IMR-90 (cell line): ENCODE results near the gene POLR3GL. TPM values are rescaled to one million over a fixed set of nuclear protein-coding genes. Genes with fewer than 3 reads are reported as not detected.

Experiments
- ATAC-seq: fragments of 200-7000 bp; cut with Tn5 transposase; 2 replicates; pipeline ENCODE4 v1.9.1; 2020; ENCODE audit warnings: low read depth, mild to moderate bottlenecking, moderate library complexity
- BruUV-seq: library from RNA; stranded (reverse); fragments of 400-500 nt; replicated peaks from 2 replicates; lab custom pipeline; 2021; lab: Mats Ljungman, UMichigan
- CTCF ChIA-PET: fragments of 300-600 bp; formaldehyde crosslinking; extraction: SDS; loops from one replicate; lab custom pipeline; 2021; ENCODE audit warnings: antibody characterized with exemption; lab: Yijun Ruan, JAX
- POLR2A ChIA-PET: fragments of 300-600 bp; sonication (Branson Sonifier 250); formaldehyde crosslinking; loops from one replicate; lab custom pipeline; 2022; ENCODE audit warnings: antibody characterized with exemption; ENCODE audit not compliant: unreplicated experiment; lab: Charles Lee
- DNase-seq: peaks from one replicate; pipeline ENCODE4 v3.0.0; 2013
- H2AFZ ChIP-seq: replicated peaks from 2 replicates; pipeline ENCODE3; 2013; ENCODE audit warnings: low read length, mild to moderate bottlenecking; ENCODE audit not compliant: poor library complexity
- H2AK5ac ChIP-seq: 2 replicates; pipeline ENCODE4 v1.6.1; 2013; ENCODE audit warnings: low read depth, low read length, inconsistent platforms
- H2AK9ac ChIP-seq: replicated peaks from 2 replicates; pipeline ENCODE3; 2013; ENCODE audit warnings: mild to moderate bottlenecking, low read depth, low read length, moderate library complexity; ENCODE audit not compliant: poor library complexity
- H2BK120ac ChIP-seq: 2 replicates; pipeline ENCODE4 v1.6.1; 2013; ENCODE audit warnings: low read depth, low read length, inconsistent platforms
- H2BK15ac ChIP-seq: 3 replicates; pipeline ENCODE4 v1.6.1; 2013; ENCODE audit warnings: low read depth, low read length, inconsistent platforms
- H2BK20ac ChIP-seq: 2 replicates; pipeline ENCODE4 v1.6.1; 2013; ENCODE audit warnings: low read depth, mild to moderate bottlenecking, inconsistent platforms, low read length, moderate library complexity
- H2BK5ac ChIP-seq: 2 replicates; pipeline ENCODE4 v1.6.1; 2013; ENCODE audit warnings: mild to moderate bottlenecking, low read depth, low read length, inconsistent platforms; ENCODE audit not compliant: poor library complexity, severe bottlenecking
- H3K14ac ChIP-seq: replicated peaks from 2 replicates; pipeline ENCODE4 v1.6.1; 2013; ENCODE audit warnings: low read depth, low read length, inconsistent platforms
- H3K18ac ChIP-seq: 2 replicates; pipeline ENCODE4 v1.6.1; 2013; ENCODE audit warnings: low read depth, low read length, control low read depth
- H3K23ac ChIP-seq: 2 replicates; pipeline ENCODE4 v1.6.1; 2013; ENCODE audit warnings: low read depth, low read length, inconsistent platforms
- H3K27ac ChIP-seq: 2 replicates; pipeline ENCODE4 v1.5.1; 2013; ENCODE audit warnings: mild to moderate bottlenecking, control low read depth, low read length; ENCODE audit not compliant: insufficient read depth
- H3K27me3 ChIP-seq: 2 replicates; pipeline ENCODE4 v1.6.1; 2013; ENCODE audit warnings: low read length; ENCODE audit not compliant: control insufficient read depth, insufficient read depth
- H3K36me3 ChIP-seq: 2 replicates; pipeline ENCODE4 v1.6.1; 2013; ENCODE audit warnings: low read length, mixed read lengths; ENCODE audit not compliant: control insufficient read depth, insufficient read depth
- H3K4ac ChIP-seq: 2 replicates; pipeline ENCODE4 v1.6.1; 2013; ENCODE audit warnings: low read depth, low read length, inconsistent platforms
- H3K4me1 ChIP-seq: 2 replicates; pipeline ENCODE4 v1.6.1; 2013; ENCODE audit warnings: low read length, mixed read lengths; ENCODE audit not compliant: control insufficient read depth, insufficient read depth
- H3K4me2 ChIP-seq: 2 replicates; pipeline ENCODE4 v1.6.1; 2013; ENCODE audit warnings: low read depth, mild to moderate bottlenecking, control low read depth, low read length, moderate library complexity
- H3K4me3 ChIP-seq: 2 replicates; pipeline ENCODE4 v1.5.1; 2013; ENCODE audit warnings: low read depth, mild to moderate bottlenecking, control low read depth, low read length, moderate library complexity; ENCODE audit not compliant: insufficient read depth
- H3K56ac ChIP-seq: 2 replicates; pipeline ENCODE4 v1.6.1; 2013; ENCODE audit warnings: low read length, inconsistent platforms; ENCODE audit not compliant: insufficient read depth; ENCODE audit errors: extremely low read depth
- H3K79me1 ChIP-seq, 2 experiments: 2 replicates each; pipeline ENCODE4 v1.6.1; 2013; ENCODE audit warnings: low read length in 2 of 2, inconsistent platforms in 1 of 2, low read depth in 1 of 2
- H3K9ac ChIP-seq: 2 replicates; pipeline ENCODE4 v1.6.1; 2013; ENCODE audit warnings: low read depth, low read length, control low read depth
- H3K9me1 ChIP-seq: 2 replicates; pipeline ENCODE4 v1.6.1; 2013; ENCODE audit warnings: low read length, inconsistent platforms; ENCODE audit not compliant: insufficient read depth
- H3K9me3 ChIP-seq: 2 replicates; pipeline ENCODE4 v1.6.1; 2013; ENCODE audit warnings: low read length; ENCODE audit not compliant: control insufficient read depth, insufficient read depth
- H4K20me1 ChIP-seq: 2 replicates; pipeline ENCODE4 v1.6.1; 2013; ENCODE audit warnings: low read length, inconsistent platforms; ENCODE audit not compliant: insufficient read depth
- H4K5ac ChIP-seq: 2 replicates; pipeline ENCODE4 v1.6.1; 2013; ENCODE audit warnings: mild to moderate bottlenecking, low read depth, low read length, control low read depth
- H4K8ac ChIP-seq, 2 experiments: 2 replicates each; pipeline ENCODE4 v1.6.1; 2013; ENCODE audit warnings: low read depth in 2 of 2, low read length in 2 of 2, control low read depth in 1 of 2, inconsistent platforms in 1 of 2
- H4K91ac ChIP-seq: 2 replicates; pipeline ENCODE4 v1.6.1; 2013; ENCODE audit warnings: low read depth, low read length, inconsistent platforms; ENCODE audit not compliant: insufficient read depth
- FOS ChIP-seq: fragments of 150-350 bp; IDR thresholded peaks from 2 replicates; pipeline ENCODE4 v1.6.1; 2016; ENCODE audit warnings: low read depth, low read length
- MAFK ChIP-seq: IDR thresholded peaks from 2 replicates; pipeline ENCODE4 v1.6.1; 2012; ENCODE audit warnings: low read depth, low read length, improper control_type of control experiment
- NFE2L2 ChIP-seq: fragments of 150-350 bp; IDR thresholded peaks from 2 replicates; pipeline ENCODE4 v1.6.1; 2016; ENCODE audit warnings: low read depth, mild to moderate bottlenecking, low read length
- POLR2A ChIP-seq: IDR thresholded peaks from 2 replicates; pipeline ENCODE4 v1.6.1; 2012; ENCODE audit warnings: mild to moderate bottlenecking, low read depth, low read length
- RAD21 ChIP-seq: IDR thresholded peaks from 2 replicates; pipeline ENCODE4 v1.6.1; 2012; ENCODE audit warnings: low read length, improper control_type of control experiment
- RFX5 ChIP-seq: IDR thresholded peaks from 2 replicates; pipeline ENCODE4 v1.8.0; 2012; ENCODE audit warnings: low read depth, mild to moderate bottlenecking, low read length, moderate library complexity
- SMC3 ChIP-seq: fragments of 150-350 bp; IDR thresholded peaks from 2 replicates; pipeline ENCODE4 v1.6.1; 2016; ENCODE audit warnings: low read depth, mild to moderate bottlenecking, antibody characterized with exemption, low read length, moderate library complexity
- WGBS, 2 experiments: methylation state at CpG; one replicate each; pipeline versions ENCODE4 v1.1.5 to v1.1.7; 2013; ENCODE audit warnings: missing lambda C conversion rate in 2 of 2; ENCODE audit not compliant: insufficient read length in 1 of 2; ENCODE audit errors: extremely low coverage in 2 of 2; 5-methylcytosine and 5-hydroxymethylcytosine counted together
- dilution Hi-C: fragments of 300-500 bp; cut with HindIII; formaldehyde crosslinking; loops from one replicate; pipeline ENCODE4 v1.14.3; 2018; ENCODE audit warnings: low sequenced_read_pairs; ENCODE audit not compliant: unreplicated experiment
- in situ Hi-C: fragments of 300-500 bp; cut with MboI; formaldehyde crosslinking; loops from 3 replicates; pipeline ENCODE4 v1.14.3; 2019; ENCODE audit warnings: low sequenced_read_pairs, inconsistent platforms, mixed read lengths
- intact Hi-C: fragments of 100-400 bp; cut with micrococcal nuclease; formaldehyde crosslinking; loops from 2 replicates; pipeline ENCODE4 v1.10.0; 2022
- polyA plus RNA-seq, 3 experiments: library from polyadenylated mRNA; depleted of rRNA; stranded (reverse); fragments of >200 nt; gene quantifications; 2 replicates each; pipeline ENCODE4 v1.2.3, GENCODE V29; 2012; ENCODE audit warnings: low replicate concordance in 1 of 3
- total RNA-seq: library from RNA; depleted of rRNA; stranded (reverse); fragments of >200 nt; gene quantifications from 2 replicates; pipeline ENCODE4 v1.2.3, GENCODE V29; 2012

POLR3GL gene
- total and polyA plus RNA-seq, 2 of the 4 experiments (the other 2 are of a cell fraction), result 7.9 to 16.3 TPM

GRCh38 chr1:145961109-145961424 is 3.4 kb upstream of the POLR3GL start:
- dilution Hi-C loops (no loop called here), intact Hi-C loops (no loop called here), in situ Hi-C loops (no loop called here)
- TF ChIP-seq RAD21, result no peak
- TF ChIP-seq NFE2L2, result no peak
- no peak for TF ChIP-seq POLR2A
- no peak for TF ChIP-seq FOS
- no peak for TF ChIP-seq SMC3
- no peak for TF ChIP-seq MAFK
- TF ChIP-seq RFX5, result no peak
- H3K4me2 ChIP-seq, result peak overlapping the region; percentile 84
- H3K27ac ChIP-seq, result peak overlapping the region; percentile 88
- H4K20me1 ChIP-seq, result no peaks in the 10 kb centered on the region
- H3K4ac ChIP-seq, result peak overlapping the region; percentile 44
- H3K14ac ChIP-seq, result peak overlapping the region; percentile 41
- H3K79me1 ChIP-seq, result peaks cover 4 to 53% of the 10 kb centered on the region in 2 experiments; a peak in 3 of 4 replicates
- H4K8ac ChIP-seq, result peak overlapping the region; percentile 69 to 90; a peak in 3 of 4 replicates
- peak overlapping the region; percentile 87 for H2AK9ac ChIP-seq
- DNase-seq (no peak), ATAC-seq (no peak)
- H3K9ac ChIP-seq, result peak overlapping the region; percentile 91
- no peak overlapping the region for H2BK20ac ChIP-seq
- peak overlapping the region; percentile 64 for H2BK5ac ChIP-seq
- peaks cover 28% of the 10 kb centered on the region for H3K4me1 ChIP-seq
- peak overlapping the region; percentile 93 for H2AFZ ChIP-seq
- peak overlapping the region; percentile 72 for H4K5ac ChIP-seq
- no peaks in the 10 kb centered on the region for H3K36me3 ChIP-seq
- peak overlapping the region; percentile 91 for H3K4me3 ChIP-seq
- H3K23ac ChIP-seq, result peak overlapping the region; percentile 91
- H2BK15ac ChIP-seq, result peak overlapping the region; percentile 3; the same call in 1 of the 3 replicates
- 10% methylated on average over 6 of the region's 22 CpGs; no CpG with 5 or more reads in 1 of the 2 experiments for WGBS, 2 experiments
- H3K18ac ChIP-seq, result peak overlapping the region; percentile 61; the same call in 1 of the 2 replicates
- peak overlapping the region; percentile 70; the same call in 1 of the 2 replicates for H2BK120ac ChIP-seq
- H4K91ac ChIP-seq, result peak overlapping the region; percentile 19; the same call in 1 of the 2 replicates
- H3K56ac ChIP-seq, result no peak overlapping the region
- POLR2A ChIA-PET, result no interaction called here
- no peaks in the 10 kb centered on the region for H3K27me3 ChIP-seq
- CTCF ChIA-PET, result interaction anchor here (0.5 kb wide), 1 partner anchor 156 kb away, joined by 3 read pairs; no protein-coding TSS in a partner anchor
- no peaks in the 10 kb centered on the region for H3K9me3 ChIP-seq
- no TSS peak for BruUV-seq
- H2AK5ac ChIP-seq, result peak overlapping the region; percentile 82
- peaks cover 10% of the 10 kb centered on the region for H3K9me1 ChIP-seq
